Measurements from ENCODE around the gene GALNT6.

DNA sequence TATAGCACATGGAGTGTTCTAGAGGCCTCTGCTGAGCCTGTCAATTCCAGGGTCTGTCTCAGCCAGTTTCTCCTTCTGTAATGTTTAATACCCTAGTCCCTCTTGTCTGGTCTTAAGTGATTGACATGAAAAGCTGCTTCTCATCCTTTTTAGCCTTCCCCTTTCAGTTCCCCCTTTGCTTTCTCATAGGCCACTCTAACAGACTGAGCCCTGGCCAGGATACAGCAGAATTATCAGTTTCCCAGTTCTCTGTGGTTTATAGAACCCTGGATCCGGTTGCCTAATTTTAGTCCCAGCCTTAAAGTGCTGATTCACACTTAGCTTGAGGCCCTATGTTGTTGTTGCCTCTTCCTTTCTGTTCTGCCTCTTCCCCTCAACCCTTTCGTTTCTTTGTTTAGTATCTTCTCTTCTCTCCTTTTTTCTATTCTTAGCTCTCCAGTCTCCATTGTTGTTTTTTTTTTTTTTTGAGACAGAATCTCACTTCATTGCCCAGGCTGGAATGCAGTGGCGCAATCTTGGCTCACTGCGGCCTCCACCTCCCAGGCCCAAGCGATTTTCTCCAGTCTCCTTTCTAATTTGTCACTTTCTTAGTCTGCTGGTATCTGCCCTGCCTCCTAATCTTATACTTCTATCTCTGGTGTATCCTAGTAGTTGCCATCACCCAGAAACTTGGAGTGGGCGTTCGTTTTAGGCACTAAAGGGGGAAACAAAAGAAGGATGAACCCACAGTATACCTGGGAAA, 64.3 kb downstream of the GALNT6 start:
- TF ChIP-seq CTCF (IDR thresholded peaks at IDR 0.05; ENCODE audit: poor library complexity, severe bottlenecking) (no peak), POLR2AphosphoS5 (IDR thresholded peaks at IDR 0.05) (no peak), EZH2 (IDR thresholded peaks at IDR 0.05; ENCODE audit: borderline replicate concordance, insufficient read depth, low read length, poor library complexity, severe bottlenecking) (no peak), MXI1 (conservative IDR thresholded peaks at IDR 0.05; ENCODE audit: poor library complexity, severe bottlenecking) (no peak)
